ENCODE results near the gene CALR. TPM values are rescaled to one million over a fixed set of nuclear protein-coding genes. Genes with fewer than 3 reads are reported as not detected.

CALR gene
- total RNA-seq, 4 donors from 2014 or later, result 262 to 577 (median 513) TPM

- peaks cover 3 to 23% (median 4%) of the 10 kb centered on the region in 3 donors for H3K4me1 ChIP-seq
- intact Hi-C loops (cut with DNase I), result no loop called here
- TF ChIP-seq POLR2A (IDR thresholded peaks at IDR 0.05), result no peak
- TF ChIP-seq CTCF (IDR thresholded peaks at IDR 0.05), result peak; percentile 88 to 96 (median 94)
- WGBS, 2 donors, result 0 to 2% methylated on average over 20 to 30 of the region's 34 CpGs
- H3K4me3 ChIP-seq, result peak overlapping the region; percentile 17 to 64 (median 50)
- no peak for DNase-seq
- no peaks in the 10 kb centered on the region for H3K27me3 ChIP-seq
- peak overlapping the region; percentile 52 to 79 (median 78) for H3K27ac ChIP-seq
- no peaks in the 10 kb centered on the region for H3K9me3 ChIP-seq
- H3K36me3 ChIP-seq, result no peaks in the 10 kb centered on the region
These were observed 26.8 kb downstream of the CALR start for GRCh38 chr19:12965017-12965811.

- WGBS, 2 donors, result 40 to 44% methylated on average over 8 of the region's 8 CpGs
- TF ChIP-seq POLR2A (IDR thresholded peaks at IDR 0.05), result no peak
- no peak for TF ChIP-seq CTCF (IDR thresholded peaks at IDR 0.05)
- DNase-seq, result no peak
- Histone ChIP-seq H3K27me3 (no peaks in the 10 kb centered on the region), H3K36me3 (no peaks in the 10 kb centered on the region), H3K9me3 (no peaks in the 10 kb centered on the region), H3K4me3 (peak overlapping the region in 3 of 4 donors; percentile 45 to 64 (median 56)), H3K4me1 (peaks cover 3 to 23% (median 4%) of the 10 kb centered on the region in 3 donors), H3K27ac (peak overlapping the region in 3 of 4 donors; percentile 52 to 79 (median 77))
- intact Hi-C loops (cut with DNase I), result no loop called here
These were observed 27.4 kb downstream of the CALR start for GRCh38 chr19:12965812-12966135.

DNA sequence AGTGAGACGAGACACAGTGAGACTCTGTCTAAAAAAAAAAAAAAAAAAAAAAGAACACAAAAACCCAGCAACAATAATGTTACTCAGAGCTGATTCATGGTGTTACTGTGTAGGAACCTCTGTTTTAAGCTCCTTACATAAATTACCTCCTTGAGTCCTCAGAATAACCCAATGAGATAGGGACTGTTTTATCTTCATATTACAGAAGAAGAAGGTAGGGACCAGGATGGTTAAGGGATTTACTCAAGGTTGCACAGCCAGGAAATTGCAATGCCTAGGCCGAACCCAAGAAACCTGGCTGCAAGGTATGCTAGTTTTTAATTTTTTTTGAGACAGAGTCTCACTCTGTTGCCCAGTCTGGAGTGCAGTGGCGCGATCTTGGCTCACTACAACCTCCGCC, 29.5 kb downstream of the CALR start:
- TF ChIP-seq CTCF (IDR thresholded peaks at IDR 0.05) (no peak), POLR2A (IDR thresholded peaks at IDR 0.05) (no peak)
- WGBS, 2 donors, result 72 to 74% methylated on average over 5 of the region's 5 CpGs
- Histone ChIP-seq H3K27me3 (no peaks in the 10 kb centered on the region), H3K4me3 (no peak overlapping the region), H3K27ac (no peak overlapping the region), H3K36me3 (no peaks in the 10 kb centered on the region), H3K9me3 (no peaks in the 10 kb centered on the region), H3K4me1 (peaks cover 3 to 23% (median 4%) of the 10 kb centered on the region in 3 donors)
- intact Hi-C loops (cut with DNase I), result no loop called here
- no peak for DNase-seq

- Histone ChIP-seq H3K36me3 (no peaks in the 10 kb centered on the region), H3K4me3 (no peak within 1 kb of the TSS), H3K27ac (peak within 1 kb of the TSS in 1 of 4 donors; percentile 5), H3K9me3 (no peaks in the 10 kb centered on the region), H3K4me1 (peaks cover 3 to 27% (median 4%) of the 10 kb centered on the region in 3 donors), H3K27me3 (no peaks in the 10 kb centered on the region)
- WGBS, 2 donors, result 10 to 31% methylated on average over 2 to 5 of the region's 14 CpGs
- TF ChIP-seq CTCF (IDR thresholded peaks at IDR 0.05) (no peak), POLR2A (IDR thresholded peaks at IDR 0.05) (no peak)
- no peak for DNase-seq
- intact Hi-C loops (cut with DNase I), result no loop called here
These were observed 31.0 kb downstream of the CALR start, which contains the start of gene DAND5 for GRCh38 chr19:12969292-12969988. Gene DAND5, plus strand, starts transcription at chr19:12969576. Its CDS starts 85 bp downstream, at chr19:12969661.
